A549 treated with AZD2906 at 1 μM for 4 hours (cell line): ENCODE data around the gene PYGL. TPM values are rescaled to one million over a fixed set of nuclear protein-coding genes. Genes with fewer than 3 reads are reported as not detected.

Experiments
- total RNA-seq: library from RNA; stranded (reverse); fragments of 200-300 nt; extraction: Qiagen RNA extraction; gene quantifications from 5 replicates; pipeline ENCODE4 v1.2.3, GENCODE V29; 2022

PYGL gene
- total RNA-seq = 124 to 177 TPM (median 155 TPM) in 5 replicates

DNA sequence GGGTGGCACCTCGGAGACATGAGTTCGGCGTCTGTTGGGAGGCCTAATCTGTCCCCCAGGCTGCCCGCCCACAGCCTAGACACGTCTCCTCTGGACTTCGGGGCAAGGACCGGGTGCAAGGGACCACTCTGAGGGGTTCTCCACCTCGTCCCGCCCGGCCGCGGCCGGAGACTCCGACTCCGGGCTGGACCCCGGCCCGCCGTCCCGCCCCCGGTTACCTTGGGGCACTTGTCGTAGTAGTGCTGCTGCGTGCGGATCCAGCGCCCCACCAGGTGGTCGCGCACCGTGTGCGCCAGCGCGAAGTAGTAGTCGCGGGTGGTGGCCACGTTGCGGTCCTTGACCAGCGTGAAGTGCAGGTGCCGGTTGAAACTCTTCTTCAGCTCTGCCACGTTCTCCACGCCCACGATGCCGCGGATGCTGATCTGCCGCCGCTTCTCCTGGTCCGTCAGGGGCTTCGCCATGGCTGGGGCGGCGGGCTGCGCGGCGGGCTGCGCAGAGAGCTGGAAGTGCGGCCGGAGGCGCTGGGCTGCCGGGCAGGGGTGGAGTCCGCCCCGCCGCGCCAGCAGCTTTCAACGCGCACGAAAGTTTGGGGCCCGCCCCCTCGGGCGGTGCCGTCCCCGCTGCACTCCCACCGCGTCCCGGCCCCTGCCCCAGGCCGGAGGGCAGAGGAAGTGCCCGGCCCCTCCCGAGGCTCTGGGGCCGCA, at the start of gene PYGL:
TSS of gene PYGL (minus strand) at position 541 of the 704 bp plus-strand sequence. CDS start at position 461, 80 bp downstream.

DNA sequence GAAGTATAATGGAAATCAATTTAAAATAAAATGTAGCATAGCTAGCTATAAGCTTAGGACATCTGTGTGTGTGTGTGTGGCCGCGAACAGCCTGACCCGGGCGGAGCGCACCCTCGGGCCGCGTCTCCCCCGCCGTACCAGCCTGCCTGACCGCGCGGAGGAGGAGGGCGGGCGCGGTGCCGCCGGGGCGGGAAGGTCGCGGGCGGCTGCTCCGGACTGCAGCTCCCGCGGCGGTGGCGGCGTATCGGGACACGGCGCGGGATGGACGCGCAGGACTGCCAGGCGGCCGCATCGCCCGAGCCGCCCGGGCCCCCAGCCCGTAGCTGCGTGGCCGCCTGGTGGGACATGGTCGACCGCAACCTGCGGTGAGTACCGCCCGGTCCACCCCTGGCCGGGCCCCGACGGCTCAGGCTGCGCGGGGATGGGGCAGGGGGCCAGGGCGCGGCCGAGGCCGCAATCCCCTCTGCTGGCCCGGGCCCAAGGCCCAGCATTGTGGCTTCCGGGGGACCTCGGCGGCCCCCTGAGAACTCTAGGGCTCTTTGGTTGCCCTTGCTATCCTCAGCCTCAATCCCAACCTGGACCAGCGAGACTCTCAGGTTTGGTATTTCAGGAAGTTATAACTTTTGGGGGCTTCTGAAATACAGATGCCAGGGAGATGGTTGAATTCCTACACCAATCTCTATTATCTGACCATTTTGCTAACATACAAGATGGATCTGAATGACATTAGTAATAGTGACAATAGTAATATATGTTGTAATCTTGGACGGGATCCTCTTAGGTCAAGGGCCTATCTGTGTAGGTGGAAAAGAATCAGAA, 72.2 kb downstream of the PYGL start, which contains the start of gene ABHD12B:
TSS of gene ABHD12B (plus strand) at position 140 of the 819 bp plus-strand sequence. CDS start at position 262, 122 bp downstream.

Other genes starting within 250 kb of the PYGL start
- gene NIN, start 113.3 kb downstream of the PYGL start, total RNA-seq = 10.9 to 15.7 TPM (median 14.0 TPM) in 5 replicates
- not detected in 5 replicates for gene ABHD12B, start 72.4 kb downstream of the PYGL start, total RNA-seq
- gene TRIM9, start 150.6 kb upstream of the PYGL start, total RNA-seq = 10.8 to 13.5 TPM (median 12.4 TPM) in 5 replicates